GM13976 (cell line): ENCODE data around the gene ATP2B1.

Experiments
- DNase-seq: peaks from one replicate; pipeline ENCODE4 v3.0.0; 2012; ENCODE audit warnings: low spot score
- CTCF ChIP-seq: IDR thresholded peaks from 2 replicates; pipeline ENCODE4 v1.5.1; 2012; ENCODE audit warnings: borderline replicate concordance, mild to moderate bottlenecking; ENCODE audit not compliant: insufficient read depth; ENCODE audit errors: extremely low read depth, missing control alignments, control extremely low read depth
- in situ Hi-C: fragments of 300-500 bp; cut with MboI; formaldehyde crosslinking; loops from one replicate; pipeline ENCODE4 v1.12.0; 2022; ENCODE audit warnings: low sequenced_read_pairs, mixed read lengths, inconsistent platforms; ENCODE audit not compliant: unreplicated experiment

ATP2B1 gene

DNA sequence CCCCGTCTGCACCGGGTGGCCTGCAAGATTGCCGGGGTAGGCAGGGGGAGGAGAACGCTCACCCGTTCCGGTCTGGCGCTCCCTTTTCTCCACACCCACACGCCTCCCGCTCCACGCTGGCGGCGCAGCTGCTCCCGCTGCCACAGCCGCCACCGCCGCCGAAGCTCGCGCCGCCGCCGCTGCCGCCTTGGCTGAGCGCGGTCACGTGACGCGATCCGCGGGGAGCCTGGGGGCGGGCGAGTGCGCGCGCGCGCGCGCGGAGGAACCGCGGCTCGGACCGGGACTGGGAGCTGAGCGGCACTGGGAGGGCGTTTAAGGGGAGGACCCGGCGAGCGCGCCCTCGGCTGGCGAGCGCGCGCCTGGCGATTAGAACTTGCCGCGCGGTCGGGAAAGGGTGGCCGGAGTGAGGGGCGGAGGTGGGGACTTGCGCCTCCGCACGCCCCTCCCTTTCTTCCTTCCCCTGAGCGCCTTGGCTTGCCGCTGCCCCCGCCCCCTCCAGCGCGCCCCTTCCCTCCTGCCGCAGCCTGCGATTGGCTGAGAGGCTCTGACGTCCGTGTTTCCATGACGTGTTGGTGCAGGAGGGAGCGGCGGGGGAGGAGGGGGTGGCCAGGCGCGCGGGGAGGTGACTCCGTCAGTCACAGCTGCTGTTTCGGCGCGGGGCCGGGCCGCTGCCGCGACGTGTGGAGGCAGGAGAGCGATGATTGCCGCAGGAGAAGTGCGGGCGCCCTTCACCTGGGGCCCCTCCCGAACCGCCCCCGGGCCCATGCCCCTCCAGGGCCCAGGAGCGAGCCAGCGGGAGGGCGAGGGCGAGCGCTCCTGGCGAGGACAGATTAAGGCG is 738 bp upstream of the ATP2B1 start:
- DNase-seq: peak; percentile 98
- in situ Hi-C loops: no loop called here
- no peak for TF ChIP-seq CTCF

DNA sequence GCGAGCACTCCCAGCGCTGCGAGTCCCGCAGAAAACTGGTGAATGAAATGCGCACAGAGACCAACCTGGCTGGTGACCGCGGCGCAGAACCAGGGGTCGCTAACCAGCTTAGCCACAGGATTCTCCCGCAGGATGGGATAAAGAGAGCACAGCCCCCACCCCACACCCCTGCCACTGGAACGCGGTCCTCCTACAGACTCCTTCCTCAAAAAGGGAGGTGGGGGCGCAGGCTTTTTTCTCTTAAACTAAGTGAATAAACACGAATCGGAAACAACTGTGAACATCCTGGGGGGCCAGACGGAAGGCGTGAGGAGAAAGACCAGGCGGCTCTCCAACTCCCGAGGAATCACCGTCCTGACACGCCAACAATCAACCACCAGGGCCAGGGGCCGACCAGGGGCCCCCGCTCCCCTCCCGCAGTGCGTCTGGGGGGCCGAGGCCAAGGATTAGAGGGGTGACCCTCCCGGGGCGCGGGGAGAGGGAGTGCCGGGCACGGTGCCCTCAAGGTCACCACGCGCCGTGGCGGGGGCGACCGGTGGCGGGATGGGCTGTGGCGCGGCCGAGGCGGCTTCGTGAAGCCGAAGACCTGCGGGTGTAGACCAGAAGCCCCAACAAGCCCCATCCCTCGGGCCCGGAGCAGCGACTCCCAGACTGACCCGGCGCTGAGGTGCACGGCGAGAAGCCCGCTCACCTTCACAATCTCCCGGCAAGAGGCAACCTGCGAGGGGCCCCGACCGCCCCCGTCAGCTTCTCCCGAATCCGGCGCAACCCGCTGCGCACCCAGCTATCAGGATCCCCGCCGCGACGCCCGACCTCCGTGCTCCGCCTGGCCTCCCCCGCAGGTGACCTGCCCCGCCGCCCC is 704 bp downstream of the ATP2B1 start:
- in situ Hi-C loops: no loop called here
- TF ChIP-seq CTCF: no peak
- peak; percentile 50 for DNase-seq

DNA sequence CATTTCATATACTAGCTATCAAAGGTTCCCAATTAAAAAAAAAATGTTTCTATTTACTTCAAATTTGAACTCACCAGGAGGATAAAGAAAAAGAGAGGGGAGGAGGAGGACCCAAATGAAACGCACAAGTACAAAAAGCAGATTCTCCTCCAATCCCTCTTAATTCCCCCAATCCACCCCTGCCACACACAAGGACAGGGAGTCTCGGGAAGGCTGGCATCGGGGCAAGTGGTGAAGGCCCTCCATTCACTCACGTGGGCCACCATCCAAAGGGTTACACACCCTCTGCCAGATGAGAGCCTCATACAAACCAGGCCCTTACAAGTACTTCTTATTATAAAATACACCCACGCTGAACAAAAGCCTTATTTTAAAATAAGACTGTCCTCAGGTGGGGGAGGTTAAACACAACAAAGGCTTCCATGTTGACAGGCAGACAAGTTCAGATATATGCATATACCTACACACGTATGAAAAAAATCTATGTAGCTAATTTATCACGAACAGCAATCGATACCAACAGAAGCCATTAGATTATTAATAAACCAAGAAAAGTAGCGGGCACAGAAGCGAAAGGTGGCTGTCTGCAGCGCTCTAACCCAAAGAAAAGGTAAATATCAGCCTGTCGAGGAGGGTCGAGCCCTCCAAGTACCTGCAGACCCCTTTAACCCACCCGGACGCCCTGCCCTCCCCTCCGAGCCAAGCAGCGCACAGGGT is 1.5 kb downstream of the ATP2B1 start:
- peak; percentile 10 for DNase-seq
- no peak for TF ChIP-seq CTCF

DNA sequence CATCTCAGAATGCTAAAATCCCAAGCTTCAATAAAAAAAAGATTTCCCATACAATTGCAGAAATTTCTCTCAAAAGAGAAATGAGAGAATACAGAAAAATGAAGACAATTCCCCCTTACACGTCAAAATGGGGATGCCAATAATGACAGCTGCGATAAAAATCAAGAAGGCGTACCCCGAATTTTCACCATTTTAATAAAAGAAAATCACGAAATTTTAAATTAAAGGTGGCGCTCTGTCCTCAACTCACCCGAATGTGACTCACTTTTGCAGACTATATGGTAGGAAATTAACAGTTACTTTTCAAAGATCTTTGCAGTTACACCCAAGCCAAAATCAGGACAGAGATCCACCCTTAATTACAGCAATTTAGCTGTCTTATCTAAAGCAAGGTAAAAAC is 2.1 kb downstream of the ATP2B1 start:
- no peak for DNase-seq
- TF ChIP-seq CTCF: no peak
- in situ Hi-C loops: no loop called here

More for the DNA sequence above, 1.5 kb downstream of the ATP2B1 start:
- in situ Hi-C loops: no loop called here

DNA sequence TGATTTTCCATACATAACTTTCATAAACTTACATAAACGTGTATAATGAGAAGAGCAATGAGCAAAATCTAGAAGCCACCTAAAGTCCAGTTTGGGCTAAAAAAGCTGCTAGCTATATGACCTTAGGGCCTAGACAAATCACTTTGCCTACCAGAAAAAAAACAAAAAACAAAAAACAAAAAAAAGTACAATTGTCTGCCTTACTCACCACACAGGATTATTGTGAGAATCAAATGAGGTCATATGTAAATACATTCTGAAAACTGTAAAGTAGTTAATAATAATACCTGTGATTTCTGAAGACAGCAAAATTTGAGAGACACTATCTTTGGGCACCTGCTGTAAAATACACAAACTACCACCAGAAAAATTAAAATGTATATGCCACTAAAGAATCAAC is 4.2 kb downstream of the ATP2B1 start:
- TF ChIP-seq CTCF: no peak
- in situ Hi-C loops: no loop called here
- DNase-seq: no peak

DNA sequence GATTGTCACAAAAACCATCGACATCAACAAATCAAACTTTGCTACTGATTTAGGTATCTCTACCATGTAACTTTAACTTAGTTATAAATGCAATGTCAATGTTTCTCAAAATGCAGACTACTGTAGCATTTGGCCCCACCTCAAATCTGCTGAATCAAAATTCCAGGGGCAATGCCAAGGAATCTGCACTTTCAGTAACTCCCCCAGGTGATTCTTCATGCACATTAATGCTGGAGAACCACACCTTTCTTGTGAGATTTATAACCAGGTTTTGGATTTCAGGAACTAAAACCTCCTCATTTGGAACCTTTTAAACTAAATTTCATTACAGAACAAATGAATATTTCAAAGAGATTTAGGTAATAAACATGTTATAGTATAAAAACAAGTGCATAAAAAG is 4.9 kb downstream of the ATP2B1 start:
- no peak for TF ChIP-seq CTCF
- DNase-seq: no peak
- in situ Hi-C loops: no loop called here
